ENCODE measurements around the gene ST8SIA2.
A peak's percentile ranks its signal among the peaks of the same experiment; 100 is the strongest.

The ST8SIA2 gene

GRCh38 chr15:92377083-92377789, 16.4 kb upstream of the ST8SIA2 start:
- Histone ChIP-seq H3K36me3 (no peaks in the 10 kb centered on the region), H3K27me3 (no peaks in the 10 kb centered on the region; the same call in 1 of the 2 replicates), H3K4me3 (ENCODE audit: low read depth, low read length) (no peak overlapping the region), H3K9me3 (no peaks in the 10 kb centered on the region), H3K4me1 (no peaks in the 10 kb centered on the region)
- TF ChIP-seq CTCF (IDR thresholded peaks at IDR 0.05; ENCODE audit: low read depth, low read length) = no peak
- peak; percentile 37 for DNase-seq

GRCh38 chr15:92383519-92384324, 10.0 kb upstream of the ST8SIA2 start:
- no peaks in the 10 kb centered on the region for H3K4me1 ChIP-seq
- H3K27me3 ChIP-seq = peaks cover 2% of the 10 kb centered on the region; the same call in 1 of the 2 replicates
- no peak overlapping the region for H3K4me3 ChIP-seq (ENCODE audit: low read depth, low read length)
- TF ChIP-seq CTCF (IDR thresholded peaks at IDR 0.05; ENCODE audit: low read depth, low read length) = peak; percentile 90
- DNase-seq = peak; percentile 67
- H3K9me3 ChIP-seq = no peaks in the 10 kb centered on the region
- H3K36me3 ChIP-seq = no peaks in the 10 kb centered on the region

GRCh38 chr15:92384381-92384780, 9.3 kb upstream of the ST8SIA2 start:
- DNase-seq = no peak
- Histone ChIP-seq H3K9me3 (no peaks in the 10 kb centered on the region), H3K4me1 (no peaks in the 10 kb centered on the region), H3K36me3 (no peaks in the 10 kb centered on the region), H3K27me3 (peaks cover 2% of the 10 kb centered on the region; the same call in 1 of the 2 replicates), H3K4me3 (ENCODE audit: low read depth, low read length) (no peak overlapping the region)
- no peak for TF ChIP-seq CTCF (IDR thresholded peaks at IDR 0.05; ENCODE audit: low read depth, low read length)

GRCh38 chr15:92385096-92385495, 8.6 kb upstream of the ST8SIA2 start:
- no peak for TF ChIP-seq CTCF (IDR thresholded peaks at IDR 0.05; ENCODE audit: low read depth, low read length)
- H3K4me1 ChIP-seq = no peaks in the 10 kb centered on the region
- DNase-seq = no peak
- H3K4me3 ChIP-seq (ENCODE audit: low read depth, low read length) = no peak overlapping the region
- peaks cover 2% of the 10 kb centered on the region; the same call in 1 of the 2 replicates for H3K27me3 ChIP-seq
- H3K9me3 ChIP-seq = no peaks in the 10 kb centered on the region
- H3K36me3 ChIP-seq = no peaks in the 10 kb centered on the region

GRCh38 chr15:92391640-92392039, 2.0 kb upstream of the ST8SIA2 start:
- Histone ChIP-seq H3K36me3 (no peaks in the 10 kb centered on the region), H3K9me3 (no peaks in the 10 kb centered on the region), H3K4me1 (no peaks in the 10 kb centered on the region), H3K4me3 (ENCODE audit: low read depth, low read length) (no peak overlapping the region), H3K27me3 (peaks cover 26% of the 10 kb centered on the region; the same call in 1 of the 2 replicates)
- DNase-seq = peak; percentile 61
- TF ChIP-seq CTCF (IDR thresholded peaks at IDR 0.05; ENCODE audit: low read depth, low read length) = peak; percentile 79

- DNase-seq = no peak
- Histone ChIP-seq H3K9me3 (no peaks in the 10 kb centered on the region), H3K4me1 (no peaks in the 10 kb centered on the region), H3K27me3 (peaks cover 26% of the 10 kb centered on the region; the same call in 1 of the 2 replicates), H3K4me3 (ENCODE audit: low read depth, low read length) (no peak overlapping the region), H3K36me3 (no peaks in the 10 kb centered on the region)
- no peak for TF ChIP-seq CTCF (IDR thresholded peaks at IDR 0.05; ENCODE audit: low read depth, low read length)
These were observed 1.2 kb upstream of the ST8SIA2 start for GRCh38 chr15:92392462-92392861.

All from BE2C (cell line).